ENCODE data around the gene RNF26. TPM values are rescaled to one million over a fixed set of nuclear protein-coding genes. Genes with fewer than 3 reads are reported as not detected.

RNF26 gene
- total RNA-seq, 1 experiment from 2014 or later = 26.4 TPM

GRCh38 chr11:119347242-119347641, 12.9 kb downstream of the RNF26 start:
- H3K4me3 ChIP-seq (ENCODE audit: insufficient read depth, low read depth, low read length) = no peak overlapping the region
- peak; percentile 16 for DNase-seq

GRCh38 chr11:119347940-119348605, 13.7 kb downstream of the RNF26 start:
- Histone ChIP-seq H3K4me3 (ENCODE audit: insufficient read depth, low read depth, low read length) (no peak overlapping the region), H3K36me3 (replicated peaks; ENCODE audit: control insufficient read depth, insufficient read depth, low read length) (no peaks in the 10 kb centered on the region), H3K27me3 (ENCODE audit: control insufficient read depth, insufficient read depth, low read length) (no peaks in the 10 kb centered on the region; the same call in none of the 2 replicates)
- DNase-seq = peak; percentile 22

More at GRCh38 chr11:119347242-119347641, 12.9 kb downstream of the RNF26 start:
- Histone ChIP-seq H3K27me3 (ENCODE audit: control insufficient read depth, insufficient read depth, low read length) (peaks cover 3% of the 10 kb centered on the region), H3K36me3 (replicated peaks; ENCODE audit: control insufficient read depth, insufficient read depth, low read length) (no peaks in the 10 kb centered on the region)

GRCh38 chr11:119350302-119350701, 16.0 kb downstream of the RNF26 start:
- H3K36me3 ChIP-seq (replicated peaks; ENCODE audit: control insufficient read depth, insufficient read depth, low read length) = no peaks in the 10 kb centered on the region
- no peak overlapping the region for H3K4me3 ChIP-seq (ENCODE audit: insufficient read depth, low read depth, low read length)
- DNase-seq = peak; percentile 14
- H3K27me3 ChIP-seq (ENCODE audit: control insufficient read depth, insufficient read depth, low read length) = no peaks in the 10 kb centered on the region; the same call in none of the 2 replicates

GRCh38 chr11:119351232-119351631, 16.9 kb downstream of the RNF26 start:
- DNase-seq = no peak
- peaks cover 3% of the 10 kb centered on the region for H3K27me3 ChIP-seq (ENCODE audit: control insufficient read depth, insufficient read depth, low read length)
- H3K36me3 ChIP-seq (replicated peaks; ENCODE audit: control insufficient read depth, insufficient read depth, low read length) = no peaks in the 10 kb centered on the region
- no peak overlapping the region for H3K4me3 ChIP-seq (ENCODE audit: insufficient read depth, low read depth, low read length)

- peak; percentile 76 for DNase-seq
- Histone ChIP-seq H3K4me3 (ENCODE audit: insufficient read depth, low read depth, low read length) (no peak overlapping the region), H3K36me3 (replicated peaks; ENCODE audit: control insufficient read depth, insufficient read depth, low read length) (no peaks in the 10 kb centered on the region), H3K27me3 (ENCODE audit: control insufficient read depth, insufficient read depth, low read length) (peaks cover 3% of the 10 kb centered on the region)
These were observed 18.5 kb downstream of the RNF26 start for GRCh38 chr11:119352857-119353260.

GRCh38 chr11:119355091-119355843, 20.9 kb downstream of the RNF26 start:
- no peak overlapping the region for H3K4me3 ChIP-seq (ENCODE audit: insufficient read depth, low read depth, low read length)
- no peak for DNase-seq
- H3K36me3 ChIP-seq (replicated peaks; ENCODE audit: control insufficient read depth, insufficient read depth, low read length) = no peaks in the 10 kb centered on the region
- H3K27me3 ChIP-seq (ENCODE audit: control insufficient read depth, insufficient read depth, low read length) = peaks cover 3% of the 10 kb centered on the region

GRCh38 chr11:119356349-119357031, 22.2 kb downstream of the RNF26 start:
- H3K36me3 ChIP-seq (replicated peaks; ENCODE audit: control insufficient read depth, insufficient read depth, low read length) = no peaks in the 10 kb centered on the region
- peak; percentile 98 for DNase-seq
- peak overlapping the region; percentile 47 for H3K4me3 ChIP-seq (ENCODE audit: insufficient read depth, low read depth, low read length)
- peaks cover 3% of the 10 kb centered on the region for H3K27me3 ChIP-seq (ENCODE audit: control insufficient read depth, insufficient read depth, low read length)

- no peak for DNase-seq
- no peaks in the 10 kb centered on the region for H3K36me3 ChIP-seq (replicated peaks; ENCODE audit: control insufficient read depth, insufficient read depth, low read length)
- no peak overlapping the region; the same call in 1 of the 2 replicates for H3K4me3 ChIP-seq (ENCODE audit: insufficient read depth, low read depth, low read length)
- peaks cover 4% of the 10 kb centered on the region for H3K27me3 ChIP-seq (ENCODE audit: control insufficient read depth, insufficient read depth, low read length)
These were observed 22.7 kb downstream of the RNF26 start for GRCh38 chr11:119357074-119357473.

- peaks cover 25% of the 10 kb centered on the region for H3K27me3 ChIP-seq (ENCODE audit: control insufficient read depth, insufficient read depth, low read length)
- H3K4me3 ChIP-seq (ENCODE audit: insufficient read depth, low read depth, low read length) = no peak overlapping the region
- no peaks in the 10 kb centered on the region for H3K36me3 ChIP-seq (replicated peaks; ENCODE audit: control insufficient read depth, insufficient read depth, low read length)
- no peak for DNase-seq
These were observed 25.3 kb downstream of the RNF26 start for GRCh38 chr11:119359365-119360214.

- H3K36me3 ChIP-seq (replicated peaks; ENCODE audit: control insufficient read depth, insufficient read depth, low read length) = no peaks in the 10 kb centered on the region
- peak; percentile 83 for DNase-seq
- H3K4me3 ChIP-seq (ENCODE audit: insufficient read depth, low read depth, low read length) = no peak overlapping the region
- H3K27me3 ChIP-seq (ENCODE audit: control insufficient read depth, insufficient read depth, low read length) = peaks cover 32% of the 10 kb centered on the region
These were observed 26.9 kb downstream of the RNF26 start for GRCh38 chr11:119361056-119361787.

- Histone ChIP-seq H3K4me3 (ENCODE audit: insufficient read depth, low read depth, low read length) (no peak overlapping the region), H3K36me3 (replicated peaks; ENCODE audit: control insufficient read depth, insufficient read depth, low read length) (no peaks in the 10 kb centered on the region), H3K27me3 (ENCODE audit: control insufficient read depth, insufficient read depth, low read length) (peaks cover 32% of the 10 kb centered on the region)
- no peak for DNase-seq
These were observed 27.8 kb downstream of the RNF26 start for GRCh38 chr11:119361941-119362725.

GRCh38 chr11:119362741-119363080, 28.4 kb downstream of the RNF26 start:
- Histone ChIP-seq H3K27me3 (ENCODE audit: control insufficient read depth, insufficient read depth, low read length) (peaks cover 32% of the 10 kb centered on the region), H3K36me3 (replicated peaks; ENCODE audit: control insufficient read depth, insufficient read depth, low read length) (no peaks in the 10 kb centered on the region), H3K4me3 (ENCODE audit: insufficient read depth, low read depth, low read length) (no peak overlapping the region)
- DNase-seq = no peak
